Suppressor macrophage treated with lipopolysaccharide for 4 hours (primary cell): ENCODE measurements around the gene UTP20.
"Not testable (repeated sequence)": the region's sequence is repeated elsewhere in the genome, so short reads cannot be mapped to it uniquely, and the experiment has no call there.

Experiments used
- DNase-seq: peaks from one replicate; pipeline ENCODE4 v3.0.0-alpha.2; 2020

UTP20 gene

GRCh38 chr12:101328917-101329316 is 49.0 kb downstream of the UTP20 start:
- no peak for DNase-seq

- no peak for DNase-seq
Observed at GRCh38 chr12:101330631-101331030, 50.7 kb downstream of the UTP20 start.

DNA sequence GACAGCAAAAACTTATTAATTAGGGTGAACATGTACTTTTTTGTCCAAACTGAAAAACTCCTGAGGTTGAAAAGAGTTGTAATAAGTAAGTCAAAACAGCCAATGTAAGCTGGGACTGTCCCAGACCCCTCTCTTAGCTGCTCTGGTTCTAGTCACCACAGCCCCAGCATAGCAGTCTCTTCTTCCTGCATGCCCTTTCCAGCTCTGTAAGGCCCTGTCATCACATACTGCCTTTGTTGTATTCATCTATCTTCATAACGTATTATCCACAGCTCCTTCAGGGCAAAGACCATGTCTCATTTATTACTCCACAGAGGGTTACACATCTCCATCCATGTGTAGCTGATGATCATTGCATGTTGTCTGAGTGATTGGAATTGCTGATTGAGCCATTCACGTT is 56.5 kb downstream of the UTP20 start:
- DNase-seq: no peak

DNA sequence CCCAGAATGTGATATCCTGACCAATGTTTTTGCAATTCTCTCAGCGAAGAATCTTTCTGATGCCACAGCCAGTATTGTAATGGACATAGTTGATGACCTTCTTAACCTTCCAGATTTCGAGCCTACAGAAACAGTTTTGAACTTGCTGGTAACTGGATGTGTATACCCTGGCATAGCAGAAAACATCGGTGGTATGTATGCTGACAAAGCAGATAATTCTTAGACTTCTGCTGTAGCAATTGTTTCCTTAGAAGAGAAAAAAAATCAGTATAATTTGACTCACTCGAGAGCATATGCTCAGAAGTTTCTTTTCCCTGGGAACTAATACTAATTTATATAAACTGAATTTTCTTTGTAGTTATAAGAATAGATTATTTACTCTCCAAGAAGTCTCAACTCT is 58.2 kb downstream of the UTP20 start:
- DNase-seq: no peak

- no peak for DNase-seq
Observed at GRCh38 chr12:101343893-101344292, 64.0 kb downstream of the UTP20 start.

- no peak for DNase-seq
Observed at GRCh38 chr12:101351682-101352081, 71.8 kb downstream of the UTP20 start.

- peak; percentile 22 for DNase-seq
Observed at GRCh38 chr12:101356794-101357193, 76.9 kb downstream of the UTP20 start.

- no peak for DNase-seq
Observed at GRCh38 chr12:101361455-101361854, 81.5 kb downstream of the UTP20 start.

DNA sequence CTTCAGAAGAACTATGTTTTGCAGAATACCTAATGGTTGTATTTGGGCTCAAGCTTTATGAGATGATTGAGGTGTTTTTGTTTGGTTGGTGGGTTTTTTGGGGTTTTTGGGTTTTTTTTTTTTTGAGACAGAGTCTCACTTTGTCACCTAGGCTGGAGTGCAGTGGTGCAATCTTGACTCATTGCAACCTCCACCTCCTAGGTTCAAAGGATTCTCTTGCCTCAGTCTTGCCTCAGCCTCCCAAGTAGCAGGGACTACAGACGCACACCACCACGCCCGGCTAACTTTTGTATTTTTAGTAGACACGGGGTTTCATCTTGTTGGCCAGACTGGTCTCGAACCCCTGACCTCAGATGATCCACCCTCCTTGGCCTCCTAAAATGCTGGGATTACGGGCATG is 88.1 kb downstream of the UTP20 start:
- no peak for DNase-seq

DNA sequence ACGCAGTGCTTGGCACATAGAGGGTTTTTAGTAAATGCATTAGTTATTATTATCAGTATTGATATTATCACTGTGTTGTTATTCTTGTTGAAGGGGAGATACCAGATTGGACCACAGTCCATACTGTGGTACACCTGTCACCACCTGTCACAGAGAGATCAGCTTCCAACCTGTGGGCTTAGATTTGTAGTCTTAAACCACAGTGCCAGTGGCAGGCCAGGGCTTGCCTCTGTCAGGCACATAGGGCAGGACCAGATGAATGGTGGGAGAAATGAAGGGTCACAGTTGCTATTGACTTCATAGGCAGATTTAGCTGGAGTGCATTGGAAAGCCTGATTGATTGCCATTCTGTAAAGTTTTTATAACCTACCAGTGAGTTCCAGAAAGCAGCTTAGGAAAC is 92.5 kb downstream of the UTP20 start:
- DNase-seq: no peak

DNA sequence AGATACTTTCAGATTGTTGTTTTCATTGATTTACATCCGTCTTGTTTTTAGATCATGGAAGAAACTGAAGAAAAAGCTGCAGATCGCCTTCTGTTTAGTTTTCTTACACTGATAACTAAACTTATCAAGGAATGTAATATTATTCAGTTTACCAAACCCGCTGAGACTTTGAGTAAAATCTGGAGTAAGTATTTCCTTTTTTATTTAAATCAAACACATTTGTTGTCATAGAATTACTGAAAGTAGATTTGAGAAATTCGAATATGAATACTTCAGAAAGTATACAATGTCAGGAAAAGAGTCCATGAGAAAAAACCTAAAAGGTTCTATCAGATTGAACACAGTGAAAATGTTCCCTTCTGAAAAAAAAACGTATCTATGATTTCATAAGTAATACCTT is 95.7 kb downstream of the UTP20 start:
- DNase-seq: no peak

GRCh38 chr12:101379149-101379548 is 99.2 kb downstream of the UTP20 start:
- no peak for DNase-seq

- DNase-seq: not testable (repeated sequence)
Observed at GRCh38 chr12:101391181-101391580, 111.3 kb downstream of the UTP20 start.

DNA sequence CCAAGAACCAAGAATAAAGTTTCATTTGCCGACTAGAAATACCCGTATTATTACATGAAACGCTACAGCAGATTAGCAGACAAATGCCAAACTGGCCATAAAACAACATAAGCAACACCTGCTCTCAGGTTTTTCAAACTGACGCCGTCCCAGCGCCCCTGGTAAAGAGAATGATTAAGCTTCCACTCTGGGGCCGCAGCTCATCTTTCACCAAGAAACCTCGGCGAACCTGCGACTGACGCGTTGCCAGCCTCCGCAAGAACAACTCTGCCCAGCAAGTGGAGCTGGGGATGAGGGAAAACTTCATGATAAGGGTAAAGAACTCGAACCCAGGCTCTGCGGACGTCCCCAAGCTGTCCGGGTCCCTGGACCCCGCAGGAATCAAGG is 127.1 kb downstream of the UTP20 start:
- DNase-seq: no peak

- DNase-seq: peak; percentile 95
Observed at GRCh38 chr12:101407436-101408345, 127.8 kb downstream of the UTP20 start, which contains the start of gene ARL1. Gene ARL1, minus strand, starts transcription at chr12:101407772. Its CDS starts 127 bp downstream, at chr12:101407645.

DNA sequence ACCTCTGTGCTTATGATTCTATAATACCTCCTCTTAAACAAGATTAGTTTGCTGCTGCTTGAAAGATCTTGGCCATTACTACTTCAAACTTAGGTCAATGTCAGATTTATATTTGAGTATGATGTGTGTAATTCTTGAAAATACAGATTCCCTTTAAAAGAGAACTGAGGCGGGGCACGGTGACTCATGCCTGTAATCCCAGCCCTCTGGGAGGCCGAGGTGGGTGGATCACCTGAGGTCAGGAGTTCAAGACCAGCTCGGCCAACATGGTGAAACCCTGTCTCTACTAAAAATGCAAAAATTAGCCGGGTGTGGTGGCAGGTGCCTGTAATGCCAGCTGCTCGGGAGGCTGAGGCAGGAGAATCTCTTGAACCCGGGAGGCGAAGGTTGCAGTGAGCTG is 130.3 kb downstream of the UTP20 start:
- DNase-seq: not testable (repeated sequence)

DNA sequence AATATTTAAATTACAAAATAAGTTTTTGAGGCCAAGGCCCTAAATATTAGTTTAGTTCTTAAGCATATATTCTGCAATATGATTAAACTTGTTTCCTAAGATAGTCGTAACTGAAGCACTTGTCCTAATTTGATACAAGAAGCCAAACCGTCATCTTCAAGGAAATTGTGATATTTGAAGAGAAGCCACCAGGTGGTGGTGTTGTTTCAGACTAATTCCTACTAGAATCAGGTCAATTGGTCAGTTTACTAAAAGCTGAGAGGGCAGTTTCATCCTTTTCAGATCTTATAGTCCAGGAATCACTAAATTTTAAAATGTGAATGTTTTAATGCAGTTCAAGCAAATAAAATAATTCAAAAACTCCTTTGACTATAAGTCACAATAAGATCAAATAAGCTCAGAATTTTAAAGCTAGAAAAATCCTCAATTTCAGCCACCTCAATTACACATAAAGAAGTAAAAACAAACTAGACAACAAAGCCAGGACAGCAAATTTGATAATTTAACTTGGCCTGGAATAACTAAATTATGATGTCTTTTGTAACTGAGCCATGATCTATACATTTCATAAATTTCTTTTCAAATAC is 134.7 kb downstream of the UTP20 start:
- peak; percentile 84 for DNase-seq

DNA sequence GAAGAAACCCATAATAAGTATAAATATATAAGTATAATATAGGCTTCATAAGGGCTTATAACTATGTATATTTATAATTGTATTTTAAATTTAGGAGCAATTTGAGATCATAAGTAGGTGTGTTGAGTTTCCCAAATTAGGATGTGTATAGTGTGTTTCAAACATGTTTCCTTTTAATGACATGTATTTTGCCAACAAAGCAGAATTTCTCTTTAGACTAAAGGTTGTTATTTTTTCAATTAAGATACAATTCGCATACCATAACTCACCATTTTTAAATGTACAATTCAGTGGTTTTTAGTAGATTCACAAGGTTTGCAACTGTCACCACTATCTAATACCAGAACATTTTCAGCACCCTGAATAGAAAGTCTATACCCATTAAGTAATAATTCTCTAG is 135.3 kb downstream of the UTP20 start:
- DNase-seq: no peak

GRCh38 chr12:101422066-101422465 is 142.2 kb downstream of the UTP20 start:
- DNase-seq: not testable (repeated sequence)

DNA sequence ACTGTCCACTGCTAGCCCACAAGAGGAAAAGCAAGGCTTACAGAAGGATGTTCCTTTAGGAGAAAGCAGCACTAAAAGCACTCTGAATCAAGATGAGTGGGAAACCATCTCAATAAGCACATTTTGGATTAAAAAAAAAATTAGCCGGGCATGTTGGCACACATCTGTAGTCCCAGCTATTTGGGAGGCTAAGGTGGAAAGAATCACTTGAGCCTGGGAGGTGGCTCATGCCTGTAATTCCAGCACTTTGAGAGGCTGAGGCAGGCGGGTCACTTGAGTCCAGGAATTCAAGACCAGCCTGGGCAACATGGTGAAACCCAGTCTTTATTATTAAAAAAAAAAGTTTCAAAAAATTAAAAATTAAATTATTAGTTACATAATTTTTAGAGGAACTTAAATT is 144.7 kb downstream of the UTP20 start:
- DNase-seq: no peak

- DNase-seq: peak; percentile 64
Observed at GRCh38 chr12:101430456-101430855, 150.6 kb downstream of the UTP20 start.

GRCh38 chr12:101436136-101436535 is 156.2 kb downstream of the UTP20 start:
- no peak for DNase-seq
